PC-3 (cell line): ENCODE measurements around the gene RASSF4.

Experiments
- EZH2 ChIP-seq: fragments of 300-600 bp; sonication (generic); IDR thresholded peaks from one replicate; pipeline ENCODE4 v1.6.1; 2017; ENCODE audit warnings: antibody characterized with exemption, mild to moderate bottlenecking, low read length; ENCODE audit not compliant: unreplicated experiment
- EZH2phosphoT487 ChIP-seq: fragments of 300-600 bp; sonication (generic); IDR thresholded peaks from 2 replicates; pipeline ENCODE4 v1.6.1; 2018; ENCODE audit warnings: mild to moderate bottlenecking, antibody characterized with exemption, low read length, borderline replicate concordance
- TF ChIP-seq, protein P1 (sequence below): fragments of 300-600 bp; sonication (generic); conservative IDR thresholded peaks from 2 replicates; pipeline ENCODE4 v1.5.1; 2017; ENCODE audit warnings: antibody characterized with exemption, low read depth, mild to moderate bottlenecking, low read length

DNA sequence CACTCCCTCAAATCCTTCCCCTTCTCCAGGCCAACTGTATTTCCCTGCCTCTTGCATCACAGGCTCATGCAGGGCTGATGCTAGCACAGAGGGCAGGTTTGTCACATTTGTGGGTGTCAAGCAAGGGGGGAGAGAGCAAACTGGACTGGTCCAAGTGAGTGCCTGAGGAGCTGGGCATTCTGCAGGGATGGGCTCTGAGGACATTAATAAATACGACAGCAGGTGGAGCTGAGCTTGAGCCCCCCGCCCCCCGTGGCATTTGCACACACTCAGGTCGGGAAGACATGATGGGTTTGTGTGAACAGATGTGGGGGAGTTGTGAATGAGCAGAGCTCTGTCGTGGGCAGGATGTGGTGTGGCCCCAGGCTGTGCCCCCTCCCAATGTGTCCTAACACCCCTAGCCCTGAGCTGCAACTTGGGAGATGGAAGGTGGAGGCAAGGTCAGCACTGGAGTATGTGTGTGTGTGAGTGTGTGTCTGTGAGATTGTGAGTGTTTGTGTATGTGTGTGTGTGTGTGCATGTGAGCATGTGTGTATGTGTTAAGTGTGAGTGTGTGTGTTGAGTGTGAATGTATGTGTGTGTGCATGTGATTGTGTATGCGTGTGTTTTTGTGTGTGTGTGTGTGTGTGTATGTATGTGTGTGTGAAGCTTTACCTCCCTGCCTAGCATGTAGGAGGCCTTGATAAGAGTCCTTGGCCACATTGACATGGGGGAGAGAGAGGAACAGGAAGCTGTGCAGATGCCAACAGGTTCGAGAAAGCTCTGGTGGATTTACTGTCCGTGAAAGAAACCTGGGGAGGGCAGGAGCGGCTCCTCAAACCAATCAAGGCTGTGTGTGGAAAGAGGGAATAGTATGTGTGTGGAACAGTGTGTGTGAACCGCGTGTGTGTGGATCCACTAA, 9.1 kb downstream of the RASSF4 start:
- TF ChIP-seq, protein P1, sequence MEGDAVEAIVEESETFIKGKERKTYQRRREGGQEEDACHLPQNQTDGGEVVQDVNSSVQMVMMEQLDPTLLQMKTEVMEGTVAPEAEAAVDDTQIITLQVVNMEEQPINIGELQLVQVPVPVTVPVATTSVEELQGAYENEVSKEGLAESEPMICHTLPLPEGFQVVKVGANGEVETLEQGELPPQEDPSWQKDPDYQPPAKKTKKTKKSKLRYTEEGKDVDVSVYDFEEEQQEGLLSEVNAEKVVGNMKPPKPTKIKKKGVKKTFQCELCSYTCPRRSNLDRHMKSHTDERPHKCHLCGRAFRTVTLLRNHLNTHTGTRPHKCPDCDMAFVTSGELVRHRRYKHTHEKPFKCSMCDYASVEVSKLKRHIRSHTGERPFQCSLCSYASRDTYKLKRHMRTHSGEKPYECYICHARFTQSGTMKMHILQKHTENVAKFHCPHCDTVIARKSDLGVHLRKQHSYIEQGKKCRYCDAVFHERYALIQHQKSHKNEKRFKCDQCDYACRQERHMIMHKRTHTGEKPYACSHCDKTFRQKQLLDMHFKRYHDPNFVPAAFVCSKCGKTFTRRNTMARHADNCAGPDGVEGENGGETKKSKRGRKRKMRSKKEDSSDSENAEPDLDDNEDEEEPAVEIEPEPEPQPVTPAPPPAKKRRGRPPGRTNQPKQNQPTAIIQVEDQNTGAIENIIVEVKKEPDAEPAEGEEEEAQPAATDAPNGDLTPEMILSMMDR, result no peak
- TF ChIP-seq EZH2 (no peak), EZH2phosphoT487 (no peak)
